H1 (cell line): Measurements from ENCODE around the gene HSDL2. TPM values are rescaled to one million over a fixed set of nuclear protein-coding genes. Genes with fewer than 3 reads are reported as not detected.
A peak's percentile ranks its signal among the peaks of the same experiment; 100 is the strongest.

Source experiments
- HDAC2 ChIP-seq, 2 experiments: fragments of 300-600 bp in 1 of 2; sonication (generic) in 1 of 2; IDR thresholded peaks; 2 replicates each; pipeline ENCODE4 v1.6.1; 2011 to 2012; ENCODE audit warnings: low read depth in 2 of 2, low read length in 2 of 2, mild to moderate bottlenecking in 2 of 2, moderate library complexity in 2 of 2, borderline replicate concordance in 1 of 2, inconsistent platforms in 1 of 2
- POLR2A ChIP-seq, 2 experiments: IDR thresholded peaks; 1 replicate in 1 of 2; 2 replicates in 1 of 2; pipeline ENCODE4 v1.6.1; 2011; ENCODE audit warnings: low read depth in 2 of 2, low read length in 2 of 2, mild to moderate bottlenecking in 2 of 2; ENCODE audit errors: control extremely low read depth in 1 of 2
- RAD21 ChIP-seq, 2 experiments: IDR thresholded peaks in 1 of 2; conservative IDR thresholded peaks in 1 of 2; 2 replicates each; pipeline ENCODE4 v1.6.1; 2011; ENCODE audit warnings: low read depth in 2 of 2, low read length in 2 of 2, improper control_type of control experiment in 1 of 2, inconsistent platforms in 1 of 2, mild to moderate bottlenecking in 1 of 2, moderate library complexity in 1 of 2
- TAF7 ChIP-seq: optimal IDR thresholded peaks from 2 replicates; pipeline ENCODE3; 2011; ENCODE audit warnings: low read depth, mild to moderate bottlenecking, inconsistent platforms, low read length, moderate library complexity, borderline replicate concordance
- TCF12 ChIP-seq: IDR thresholded peaks from 2 replicates; pipeline ENCODE4 v1.6.1; 2011; ENCODE audit warnings: low read depth, mild to moderate bottlenecking, low read length
- polyA plus RNA-seq, 7 experiments: library from polyadenylated mRNA; depleted of rRNA in 3 of 7; stranded (reverse) in 5 of 7; unstranded in 2 of 7; fragments of >200 nt in 5 of 7; fragments of 200-250 nt in 2 of 7; gene quantifications; 1 replicate in 5 of 7; 2 replicates in 1 of 7; 4 replicates in 1 of 7; pipeline versions ENCODE4 v1.2.1 to v1.2.3, GENCODE V29; 2011 to 2013; ENCODE audit warnings: missing spikeins in 2 of 7, mixed read lengths in 2 of 7
- total RNA-seq: library from RNA; stranded (reverse); fragmentation: NEBNext Ultra II Directional; extraction: Animal tissue kit (Norgen Biotek cat#: 25700); gene quantifications from 2 replicates; pipeline ENCODE4 v1.2.1, GENCODE V29; 2021

HSDL2 gene
- total and polyA plus RNA-seq, 2 of the 8 experiments (the other 6 are each of a cell fraction or from before 2014, with no cell fraction given): 6.6 to 15.4 TPM

DNA sequence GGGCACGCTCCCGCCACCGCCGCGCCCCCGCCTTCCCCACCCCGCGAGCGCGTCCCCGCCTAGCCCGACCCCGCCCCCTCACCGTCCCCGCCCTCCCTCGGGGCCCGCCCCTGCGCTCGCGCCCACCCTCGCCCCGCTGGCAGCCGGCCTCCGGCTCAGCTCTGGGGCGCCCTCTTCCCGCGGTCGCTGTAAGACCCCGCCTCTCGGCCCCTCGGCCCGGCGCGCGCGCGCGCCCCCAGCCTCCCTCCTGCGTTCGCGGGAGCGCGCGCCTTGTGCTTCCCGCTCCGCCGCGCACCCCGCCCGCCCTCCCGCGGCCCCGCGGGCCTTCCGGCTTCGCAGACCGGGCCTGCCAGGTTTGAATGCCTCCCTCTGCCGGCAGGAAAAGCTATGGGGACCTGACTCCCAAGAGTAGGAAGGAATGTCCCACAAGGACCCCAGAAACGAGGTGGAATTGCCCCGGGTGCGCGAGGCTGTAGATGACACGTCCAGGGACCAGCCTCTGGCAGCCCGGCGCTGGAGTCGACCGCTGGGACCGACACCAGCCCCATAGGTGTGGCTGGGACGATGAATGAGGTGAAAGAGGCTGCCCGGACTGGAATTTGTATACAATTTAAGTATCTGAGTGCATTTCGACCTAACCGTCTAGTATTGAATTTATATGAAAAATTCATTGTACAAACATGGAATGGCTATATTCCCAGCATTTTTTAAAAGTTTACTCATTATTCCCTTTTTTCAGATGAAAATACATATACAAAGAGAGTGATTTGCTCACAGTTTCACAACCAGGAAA is 46.1 kb upstream of the HSDL2 start (continued):
- TF ChIP-seq HDAC2 (IDR thresholded peaks at IDR 0.05; ENCODE audit: borderline replicate concordance in 1 of 2, low read depth in 2 of 2, low read length in 2 of 2) (peak in 1 of 2 experiments; percentile 79; a peak in 1 of 4 replicates), TAF7 (peak; percentile 41), RAD21 (IDR thresholded peaks at IDR 0.05 in 1 of 2, conservative IDR thresholded peaks at IDR 0.05 in 1 of 2; ENCODE audit: low read depth in 2 of 2, low read length in 2 of 2) (peak; percentile 57), TCF12 (no peak), POLR2A (IDR thresholded peaks at IDR 0.05; ENCODE audit: control extremely low read depth in 1 of 2, low read depth in 2 of 2, low read length in 2 of 2) (peak in 1 of 2 experiments; percentile 25; a peak in 2 of 3 replicates)
